WTC11 (cell line): Measurements from ENCODE around the gene ZNF326. TPM values are rescaled to one million over a fixed set of nuclear protein-coding genes. Genes with fewer than 3 reads are reported as not detected.

Experiments used
- ATAC-seq: fragments of 200-7000 bp; cut with Tn5 transposase; 2 replicates; pipeline ENCODE4 v1.10.0; 2021; ENCODE audit warnings: mild to moderate bottlenecking, moderate library complexity
- CTCF ChIA-PET: fragments of 300-600 bp; sonication (Branson Sonifier 250); formaldehyde crosslinking; loops from one replicate; lab custom pipeline; 2021; ENCODE audit warnings: antibody characterized with exemption; lab: Charles Lee
- POLR2A ChIA-PET: fragments of 350-600 bp; sonication (Branson Sonifier 250); formaldehyde crosslinking; loops from one replicate; lab custom pipeline; 2021; ENCODE audit warnings: antibody characterized with exemption; lab: Charles Lee
- DNase-seq: peaks from one replicate; pipeline ENCODE4 v3.0.0; 2021; ENCODE audit warnings: low spot score
- H3K27ac Mint-ChIP-seq: 2 replicates; pipeline ENCODE4 v1.8.0; 2021; ENCODE audit warnings: mixed read lengths
- H3K27me3 Mint-ChIP-seq: 2 replicates; pipeline ENCODE4 v1.8.0; 2021; ENCODE audit warnings: low read depth, mild to moderate bottlenecking, moderate library complexity, mixed read lengths
- H3K36me3 Mint-ChIP-seq: 2 replicates; pipeline ENCODE4 v1.8.0; 2021; ENCODE audit warnings: mixed read lengths
- H3K4me1 Mint-ChIP-seq: 2 replicates; pipeline ENCODE4 v1.8.0; 2022; ENCODE audit warnings: mixed read lengths
- H3K4me3 Mint-ChIP-seq: 2 replicates; pipeline ENCODE4 v1.8.0; 2021; ENCODE audit warnings: mild to moderate bottlenecking, moderate library complexity, mixed read lengths
- H3K9me3 Mint-ChIP-seq: 2 replicates; pipeline ENCODE4 v1.8.0; 2021; ENCODE audit warnings: mixed read lengths
- ERG ChIP-seq: fragments of 250-450 bp; sonication (Bioruptor Pico); IDR thresholded peaks from 2 replicates; pipeline ENCODE4 v1.8.0; 2021; ENCODE audit warnings: mild to moderate bottlenecking
- FOXP1 ChIP-seq: sonication (generic); formaldehyde crosslinking; IDR thresholded peaks from 2 replicates; pipeline ENCODE4 v1.8.0; 2022; ENCODE audit warnings: missing genetic modification reagents, mild to moderate bottlenecking, moderate library complexity, borderline replicate concordance
- GABPB1 ChIP-seq: sonication (generic); formaldehyde crosslinking; IDR thresholded peaks from 2 replicates; pipeline ENCODE4 v1.8.1; 2023; ENCODE audit warnings: mild to moderate bottlenecking, missing genetic modification reagents
- GTF2I ChIP-seq: fragments of 250-450 bp; sonication (Bioruptor Pico); conservative IDR thresholded peaks from 2 replicates; pipeline ENCODE4 v1.4.0; 2021; ENCODE audit warnings: mild to moderate bottlenecking
- PREB ChIP-seq: sonication (generic); formaldehyde crosslinking; IDR thresholded peaks from 2 replicates; pipeline ENCODE4 v1.8.1; 2022; ENCODE audit warnings: mild to moderate bottlenecking, missing genetic modification reagents, moderate library complexity, borderline replicate concordance
- TEAD1 ChIP-seq: sonication (generic); formaldehyde crosslinking; IDR thresholded peaks from 2 replicates; pipeline ENCODE4 v1.8.0; 2022; ENCODE audit warnings: mild to moderate bottlenecking, missing genetic modification reagents
- ZNF281 ChIP-seq: sonication (generic); formaldehyde crosslinking; IDR thresholded peaks from 2 replicates; pipeline ENCODE4 v1.8.0; 2023; ENCODE audit warnings: mild to moderate bottlenecking, missing genetic modification reagents
- ZNF416 ChIP-seq: fragments of 250-450 bp; sonication (Bioruptor Pico); IDR thresholded peaks from 2 replicates; pipeline ENCODE4 v1.9.0; 2021; ENCODE audit warnings: mild to moderate bottlenecking, inconsistent platforms
- total RNA-seq: library from RNA; stranded (reverse); gene quantifications from 3 replicates; pipeline ENCODE4 v1.2.3, GENCODE V29; 2021
- TF ChIP-seq, protein P1 (sequence below): fragments of 250-450 bp; sonication (Bioruptor Pico); IDR thresholded peaks from 2 replicates; pipeline ENCODE4 v1.9.0; 2021; ENCODE audit warnings: mild to moderate bottlenecking, borderline replicate concordance
- TF ChIP-seq, protein P2 (sequence below): fragments of 200-600 bp; IDR thresholded peaks from 2 replicates; pipeline ENCODE4 v1.8.0; 2022; ENCODE audit warnings: antibody characterized with exemption
- TF ChIP-seq, protein P3 (sequence below): sonication (generic); formaldehyde crosslinking; IDR thresholded peaks from 2 replicates; pipeline ENCODE4 v1.8.0; 2022; ENCODE audit warnings: mild to moderate bottlenecking, missing genetic modification reagents

Gene ZNF326
- total RNA-seq, 1 experiment from 2014 or later: 32.7 TPM

DNA sequence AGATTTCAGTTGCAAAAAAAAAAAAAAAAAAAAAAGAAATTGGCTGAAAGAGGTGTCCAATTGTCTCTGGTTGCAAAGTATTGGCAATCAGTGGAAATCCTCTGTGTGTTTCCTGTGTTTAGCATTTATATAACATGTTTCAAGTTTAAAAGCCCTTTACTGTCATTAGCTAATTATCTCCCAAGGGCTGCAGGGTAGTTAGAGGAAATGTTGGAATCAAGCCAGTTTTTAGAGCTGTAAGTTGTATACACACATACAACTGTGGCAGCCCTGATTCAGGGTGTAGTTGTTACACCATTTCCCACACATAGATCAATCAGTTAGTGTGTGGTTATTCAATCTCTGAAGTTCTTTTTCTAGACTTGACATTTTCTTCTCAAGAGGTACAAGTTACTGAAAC, 8.9 kb upstream of the ZNF326 start (continued):
- TF ChIP-seq, protein P1, sequence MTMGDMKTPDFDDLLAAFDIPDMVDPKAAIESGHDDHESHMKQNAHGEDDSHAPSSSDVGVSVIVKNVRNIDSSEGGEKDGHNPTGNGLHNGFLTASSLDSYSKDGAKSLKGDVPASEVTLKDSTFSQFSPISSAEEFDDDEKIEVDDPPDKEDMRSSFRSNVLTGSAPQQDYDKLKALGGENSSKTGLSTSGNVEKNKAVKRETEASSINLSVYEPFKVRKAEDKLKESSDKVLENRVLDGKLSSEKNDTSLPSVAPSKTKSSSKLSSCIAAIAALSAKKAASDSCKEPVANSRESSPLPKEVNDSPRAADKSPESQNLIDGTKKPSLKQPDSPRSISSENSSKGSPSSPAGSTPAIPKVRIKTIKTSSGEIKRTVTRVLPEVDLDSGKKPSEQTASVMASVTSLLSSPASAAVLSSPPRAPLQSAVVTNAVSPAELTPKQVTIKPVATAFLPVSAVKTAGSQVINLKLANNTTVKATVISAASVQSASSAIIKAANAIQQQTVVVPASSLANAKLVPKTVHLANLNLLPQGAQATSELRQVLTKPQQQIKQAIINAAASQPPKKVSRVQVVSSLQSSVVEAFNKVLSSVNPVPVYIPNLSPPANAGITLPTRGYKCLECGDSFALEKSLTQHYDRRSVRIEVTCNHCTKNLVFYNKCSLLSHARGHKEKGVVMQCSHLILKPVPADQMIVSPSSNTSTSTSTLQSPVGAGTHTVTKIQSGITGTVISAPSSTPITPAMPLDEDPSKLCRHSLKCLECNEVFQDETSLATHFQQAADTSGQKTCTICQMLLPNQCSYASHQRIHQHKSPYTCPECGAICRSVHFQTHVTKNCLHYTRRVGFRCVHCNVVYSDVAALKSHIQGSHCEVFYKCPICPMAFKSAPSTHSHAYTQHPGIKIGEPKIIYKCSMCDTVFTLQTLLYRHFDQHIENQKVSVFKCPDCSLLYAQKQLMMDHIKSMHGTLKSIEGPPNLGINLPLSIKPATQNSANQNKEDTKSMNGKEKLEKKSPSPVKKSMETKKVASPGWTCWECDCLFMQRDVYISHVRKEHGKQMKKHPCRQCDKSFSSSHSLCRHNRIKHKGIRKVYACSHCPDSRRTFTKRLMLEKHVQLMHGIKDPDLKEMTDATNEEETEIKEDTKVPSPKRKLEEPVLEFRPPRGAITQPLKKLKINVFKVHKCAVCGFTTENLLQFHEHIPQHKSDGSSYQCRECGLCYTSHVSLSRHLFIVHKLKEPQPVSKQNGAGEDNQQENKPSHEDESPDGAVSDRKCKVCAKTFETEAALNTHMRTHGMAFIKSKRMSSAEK (CRISPR knock-in tag): no peak
- TF ChIP-seq TEAD1 (CRISPR knock-in tag): no peak

DNA sequence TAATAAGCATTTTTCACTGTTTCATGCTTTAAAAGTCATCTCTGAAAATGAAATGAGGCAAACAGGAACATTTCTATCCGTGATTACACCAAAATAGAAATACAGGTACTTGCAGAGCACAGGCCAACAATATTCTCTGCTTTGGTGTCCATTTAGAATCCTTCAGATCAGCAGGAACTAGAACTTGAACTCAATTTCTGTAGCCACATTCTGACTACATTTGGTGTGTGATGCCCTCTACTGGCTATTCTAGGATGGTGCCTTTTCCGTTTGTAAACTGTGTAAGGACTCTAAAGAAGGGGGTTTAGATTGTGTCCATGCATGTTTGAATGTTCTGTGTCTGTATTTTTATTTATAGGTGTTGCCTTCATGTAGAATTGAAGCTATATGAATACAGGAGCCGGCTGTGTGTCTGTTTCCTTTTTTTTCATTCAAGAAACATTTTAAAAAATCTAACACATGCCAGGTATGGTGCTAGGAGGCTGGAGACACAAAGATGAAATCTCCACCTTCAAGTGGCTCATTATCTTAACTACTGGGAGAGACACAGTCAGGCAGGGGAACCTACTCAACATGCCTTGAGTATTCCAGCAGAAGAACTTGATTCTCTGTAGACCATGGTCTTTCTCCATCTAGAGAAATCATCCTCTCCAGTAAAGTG, 7.6 kb upstream of the ZNF326 start:
- Mint-ChIP-seq H3K36me3 (peaks cover 4% of the 10 kb centered on the region; the same call in 1 of the 2 replicates), H3K4me1 (peaks cover 22% of the 10 kb centered on the region), H3K9me3 (peaks cover 4% of the 10 kb centered on the region), H3K4me3 (no peak overlapping the region), H3K27me3 (no peaks in the 10 kb centered on the region), H3K27ac (no peak overlapping the region)
- ATAC-seq (peak; percentile 83), DNase-seq (peak; percentile 30)
- ChIA-PET CTCF (interaction anchor here (1.1 kb wide), 1 partner anchor 186 kb away, joined by 3 read pairs; no protein-coding TSS in a partner anchor), POLR2A (no interaction called here)
- TF ChIP-seq FOXP1 (CRISPR knock-in tag) (no peak), ZNF416 (CRISPR knock-in tag) (no peak), PREB (CRISPR knock-in tag) (no peak), ZNF281 (no peak), GTF2I (CRISPR knock-in tag) (no peak), GABPB1 (CRISPR knock-in tag) (no peak), ERG (CRISPR knock-in tag) (no peak)
- TF ChIP-seq, protein P2, sequence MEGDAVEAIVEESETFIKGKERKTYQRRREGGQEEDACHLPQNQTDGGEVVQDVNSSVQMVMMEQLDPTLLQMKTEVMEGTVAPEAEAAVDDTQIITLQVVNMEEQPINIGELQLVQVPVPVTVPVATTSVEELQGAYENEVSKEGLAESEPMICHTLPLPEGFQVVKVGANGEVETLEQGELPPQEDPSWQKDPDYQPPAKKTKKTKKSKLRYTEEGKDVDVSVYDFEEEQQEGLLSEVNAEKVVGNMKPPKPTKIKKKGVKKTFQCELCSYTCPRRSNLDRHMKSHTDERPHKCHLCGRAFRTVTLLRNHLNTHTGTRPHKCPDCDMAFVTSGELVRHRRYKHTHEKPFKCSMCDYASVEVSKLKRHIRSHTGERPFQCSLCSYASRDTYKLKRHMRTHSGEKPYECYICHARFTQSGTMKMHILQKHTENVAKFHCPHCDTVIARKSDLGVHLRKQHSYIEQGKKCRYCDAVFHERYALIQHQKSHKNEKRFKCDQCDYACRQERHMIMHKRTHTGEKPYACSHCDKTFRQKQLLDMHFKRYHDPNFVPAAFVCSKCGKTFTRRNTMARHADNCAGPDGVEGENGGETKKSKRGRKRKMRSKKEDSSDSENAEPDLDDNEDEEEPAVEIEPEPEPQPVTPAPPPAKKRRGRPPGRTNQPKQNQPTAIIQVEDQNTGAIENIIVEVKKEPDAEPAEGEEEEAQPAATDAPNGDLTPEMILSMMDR: peak; percentile 60
- TF ChIP-seq, protein P3, sequence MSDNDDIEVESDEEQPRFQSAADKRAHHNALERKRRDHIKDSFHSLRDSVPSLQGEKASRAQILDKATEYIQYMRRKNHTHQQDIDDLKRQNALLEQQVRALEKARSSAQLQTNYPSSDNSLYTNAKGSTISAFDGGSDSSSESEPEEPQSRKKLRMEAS (CRISPR knock-in tag): no peak
